K562 (cell line): ENCODE results near the gene PPP1R13B. TPM values are rescaled to one million over a fixed set of nuclear protein-coding genes. Genes with fewer than 3 reads are reported as not detected.

Experiments
- ATAC-seq: fragments of 200-7000 bp; cut with Tn5 transposase; 3 replicates; pipeline ENCODE4 v1.9.1; 2020; ENCODE audit warnings: moderate library complexity
- BruUV-seq: library from RNA; stranded (reverse); fragments of 400-500 nt; replicated peaks from 2 replicates; lab custom pipeline; 2021; lab: Mats Ljungman, UMichigan
- CTCF ChIA-PET: fragments of 300-600 bp; formaldehyde crosslinking; extraction: SDS; loops from one replicate; lab custom pipeline; 2021; ENCODE audit warnings: low intra/inter-chr PET ratio; lab: Yijun Ruan, JAX
- POLR2A ChIA-PET: fragments of 300-600, 350-650 bp; sonication (Branson Sonifier 250); formaldehyde crosslinking; extraction: SDS; loops from one replicate; lab custom pipeline; 2021; ENCODE audit warnings: antibody characterized with exemption, inconsistent platforms; lab: Yijun Ruan, JAX
- DNase-seq, 4 experiments: peaks; one replicate each; pipeline versions ENCODE4 v3.0.0 to v3.0.0-alpha.2; 2011 to 2018; ENCODE audit warnings: low spot score in 3 of 4, mixed read lengths in 3 of 4; ENCODE audit errors: extremely low read depth in 1 of 4
- FAIRE-seq: peaks from 2 replicates; lab custom pipeline; 2011; peaks lifted over from hg19 to GRCh38; lab: Jason Lieb, UNC
- H2AFZ ChIP-seq: 2 replicates; pipeline ENCODE4 v1.6.0; 2011; ENCODE audit warnings: low read depth, low read length, control low read depth, inconsistent platforms
- H3K27ac ChIP-seq: fragments of 200-600 bp; 3 replicates; pipeline ENCODE4 v1.8.0; 2011; ENCODE audit warnings: low read depth, mild to moderate bottlenecking, control low read depth, inconsistent platforms, low read length, moderate library complexity, mixed read lengths; ENCODE audit errors: extremely low read depth
- H3K27me3 ChIP-seq, 2 experiments: fragments of 300-600 bp in 1 of 2; 2 replicates in 1 of 2; 3 replicates in 1 of 2; pipeline versions ENCODE4 v1.6.0 to v1.8.0; 2011; ENCODE audit warnings: inconsistent platforms in 2 of 2, low read length in 2 of 2, mild to moderate bottlenecking in 1 of 2, mixed read lengths in 1 of 2, moderate library complexity in 1 of 2; ENCODE audit not compliant: control insufficient read depth in 2 of 2, insufficient read depth in 2 of 2
- H3K36me3 ChIP-seq: fragments of 300-600 bp; 3 replicates; pipeline ENCODE4 v1.8.0; 2011; ENCODE audit warnings: mild to moderate bottlenecking, low read length, inconsistent platforms; ENCODE audit not compliant: control insufficient read depth, insufficient read depth
- H3K4me1 ChIP-seq, 2 experiments: fragments of 200-600 bp in 1 of 2; replicated peaks in 1 of 2; 2 replicates in 1 of 2; 3 replicates in 1 of 2; pipeline versions ENCODE4 v1.5.1 to v1.8.0; 2011; ENCODE audit warnings: inconsistent platforms in 2 of 2, low read length in 2 of 2, mild to moderate bottlenecking in 1 of 2, mixed read lengths in 1 of 2, moderate library complexity in 1 of 2; ENCODE audit not compliant: control insufficient read depth in 2 of 2, insufficient read depth in 2 of 2
- H3K4me2 ChIP-seq: 2 replicates; pipeline ENCODE4 v1.6.1; 2011; ENCODE audit warnings: low read length, control low read depth, inconsistent platforms, mixed read lengths; ENCODE audit not compliant: insufficient read depth
- H3K4me3 ChIP-seq: fragments of 200-600 bp; sonication (generic), shearing (Covaris generic); 2 replicates; pipeline ENCODE4 v1.5.1; 2016; ENCODE audit warnings: control low read depth, inconsistent platforms
- H3K79me2 ChIP-seq: fragments of 200-600 bp; 3 replicates; pipeline ENCODE4 v1.8.0; 2011; ENCODE audit warnings: low read length, inconsistent platforms; ENCODE audit not compliant: control insufficient read depth, insufficient read depth
- H3K9ac ChIP-seq, 2 experiments: 2 replicates each; pipeline versions ENCODE4 v1.6.0 to v1.6.1; 2011; ENCODE audit warnings: low read depth in 2 of 2, low read length in 2 of 2, control low read depth in 1 of 2, inconsistent platforms in 1 of 2, mild to moderate bottlenecking in 1 of 2, mixed read lengths in 1 of 2; ENCODE audit not compliant: insufficient read depth in 1 of 2
- H3K9me1 ChIP-seq: one replicate; pipeline ENCODE4 v1.6.0; 2011; ENCODE audit warnings: inconsistent platforms, mild to moderate bottlenecking, low read length, moderate library complexity; ENCODE audit not compliant: control insufficient read depth, insufficient read depth
- H3K9me3 ChIP-seq: replicated peaks from 2 replicates; pipeline ENCODE4 v1.5.1; 2011; ENCODE audit warnings: low read depth, low read length, inconsistent platforms; ENCODE audit not compliant: control insufficient read depth, insufficient read depth
- H4K20me1 ChIP-seq: replicated peaks from 2 replicates; pipeline ENCODE4 v1.6.1; 2011; ENCODE audit warnings: low read length, inconsistent platforms, mixed read lengths; ENCODE audit not compliant: control insufficient read depth, insufficient read depth
- EZH2 ChIP-seq: IDR thresholded peaks from 2 replicates; pipeline ENCODE4 v1.6.1; 2012; ENCODE audit warnings: low read depth, mild to moderate bottlenecking, inconsistent platforms, low read length, borderline replicate concordance
- KDM2B ChIP-seq: fragments of 250-450 bp; sonication (Bioruptor Pico); IDR thresholded peaks from 2 replicates; pipeline ENCODE4 v1.8.0; 2021; ENCODE audit warnings: mild to moderate bottlenecking, moderate library complexity
- MYC ChIP-seq, 2 experiments: fragments of 250-450 bp in 1 of 2; sonication (Bioruptor Pico) in 1 of 2; IDR thresholded peaks; 2 replicates each; pipeline versions ENCODE4 v1.5.1 to v1.6.1; 2012 to 2021; ENCODE audit warnings: low read depth in 2 of 2, borderline replicate concordance in 1 of 2, improper control_type of control experiment in 1 of 2, low read length in 1 of 2, mild to moderate bottlenecking in 1 of 2, moderate library complexity in 1 of 2
- NFIC ChIP-seq: fragments of 450-650 bp; IDR thresholded peaks from 2 replicates; pipeline ENCODE4 v1.6.1; 2017; ENCODE audit warnings: mild to moderate bottlenecking, inconsistent platforms
- RAD21 ChIP-seq, 2 experiments: fragments of 250-450 bp in 1 of 2; fragments of 450-650 bp in 1 of 2; sonication (Bioruptor Pico) in 1 of 2; formaldehyde crosslinking in 1 of 2; IDR thresholded peaks in 1 of 2; conservative IDR thresholded peaks in 1 of 2; 2 replicates each; pipeline versions ENCODE4 v1.4.0 to v1.8.0; 2020 to 2022; ENCODE audit warnings: mild to moderate bottlenecking in 2 of 2, moderate library complexity in 1 of 2
- SLC30A9 ChIP-seq: fragments of 250-450 bp; sonication (Bioruptor Pico); IDR thresholded peaks from 2 replicates; pipeline ENCODE4 v1.8.0; 2022; ENCODE audit warnings: mild to moderate bottlenecking, moderate library complexity
- SUPT5H ChIP-seq: fragments of 450-650 bp; IDR thresholded peaks from 2 replicates; pipeline ENCODE4 v1.6.1; 2016
- ZFP36 ChIP-seq: fragments of 150-350 bp; IDR thresholded peaks from 2 replicates; pipeline ENCODE4 v1.6.1; 2018; ENCODE audit warnings: low read length, low read depth; ENCODE audit not compliant: partially characterized antibody
- ZNF707 ChIP-seq: fragments of 250-450 bp; sonication (Bioruptor Pico); conservative IDR thresholded peaks from 2 replicates; pipeline ENCODE4 v1.8.0; 2022; ENCODE audit warnings: inconsistent platforms, mild to moderate bottlenecking, moderate library complexity
- WGBS: fragments of 100-300 bp; shearing (Covaris generic); methylation state at CpG from one replicate; pipeline ENCODE4 v1.1.6; 2016; ENCODE audit warnings: low coverage, mixed read lengths; ENCODE audit not compliant: insufficient coverage; ENCODE audit errors: missing lambda C conversion rate; 5-methylcytosine and 5-hydroxymethylcytosine counted together
- in situ Hi-C: fragments of 300-500 bp; cut with MboI; formaldehyde crosslinking; loops from 4 replicates; pipeline ENCODE4 v1.15.0; 2018; ENCODE audit warnings: inconsistent platforms, mixed read lengths
- intact Hi-C: fragments of 100-400 bp; cut with micrococcal nuclease; formaldehyde crosslinking; loops from 2 replicates; pipeline ENCODE4 v1.14.2; 2022
- polyA plus RNA-seq, 8 experiments: library from polyadenylated mRNA; depleted of rRNA in 4 of 8; stranded (reverse) in 5 of 8; unstranded in 3 of 8; fragments of >200 nt; fragmentation: Nextera tagmentation in 2 of 8; fragmentation: Illumina TruSeq in 1 of 8; extraction: Ambion mirVana in 2 of 8; extraction: Trizol in 1 of 8; gene quantifications; 2 replicates each; pipeline versions ENCODE4 v1.2.1 to v1.2.3, GENCODE V29; 2011 to 2014; ENCODE audit warnings: inconsistent platforms in 1 of 8, missing spikeins in 1 of 8
- total RNA-seq, 7 experiments: library from RNA; depleted of rRNA in 6 of 7; stranded (reverse); fragments of >200 nt in 6 of 7; fragmentation: Illumina TruSeq in 2 of 7; extraction: Trizol in 2 of 7; gene quantifications; 2 replicates each; pipeline versions ENCODE4 v1.2.1 to v1.2.3, GENCODE V29; 2011 to 2021; ENCODE audit warnings: low replicate concordance in 1 of 7
- TF ChIP-seq, protein P1 (sequence below), 2 experiments: fragments of 450-650 bp; IDR thresholded peaks; 2 replicates each; pipeline ENCODE4 v1.6.1; 2018; ENCODE audit warnings: mild to moderate bottlenecking in 2 of 2, low read depth in 1 of 2; ENCODE audit not compliant: partially characterized antibody in 2 of 2

The PPP1R13B gene
- total and polyA plus RNA-seq, 9 of the 15 experiments (the other 6 are each of a cell fraction or from before 2014, with no cell fraction given): 0.03 to 1.7 (median 0.15) TPM

DNA sequence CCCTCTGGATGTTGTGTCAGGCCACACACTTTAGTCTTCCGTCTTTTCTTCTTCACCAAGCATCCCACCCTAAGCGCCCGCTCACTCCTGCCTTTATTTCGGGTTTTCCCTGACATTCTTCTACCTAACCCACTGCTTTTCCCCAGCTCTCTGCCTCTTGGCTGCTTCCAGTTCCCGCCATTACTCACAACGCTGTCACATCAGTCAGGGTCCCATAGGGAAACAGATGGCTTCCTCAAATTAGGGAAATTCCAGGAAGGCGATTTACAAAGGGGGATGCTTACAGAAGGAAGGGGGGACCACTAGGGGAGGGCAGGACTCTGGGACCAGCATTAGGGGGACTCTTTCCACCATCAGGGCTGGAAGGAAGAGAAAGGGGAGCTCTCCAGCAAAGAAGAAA, 9.2 kb upstream of the PPP1R13B start (continued):
- TF ChIP-seq, protein P1, sequence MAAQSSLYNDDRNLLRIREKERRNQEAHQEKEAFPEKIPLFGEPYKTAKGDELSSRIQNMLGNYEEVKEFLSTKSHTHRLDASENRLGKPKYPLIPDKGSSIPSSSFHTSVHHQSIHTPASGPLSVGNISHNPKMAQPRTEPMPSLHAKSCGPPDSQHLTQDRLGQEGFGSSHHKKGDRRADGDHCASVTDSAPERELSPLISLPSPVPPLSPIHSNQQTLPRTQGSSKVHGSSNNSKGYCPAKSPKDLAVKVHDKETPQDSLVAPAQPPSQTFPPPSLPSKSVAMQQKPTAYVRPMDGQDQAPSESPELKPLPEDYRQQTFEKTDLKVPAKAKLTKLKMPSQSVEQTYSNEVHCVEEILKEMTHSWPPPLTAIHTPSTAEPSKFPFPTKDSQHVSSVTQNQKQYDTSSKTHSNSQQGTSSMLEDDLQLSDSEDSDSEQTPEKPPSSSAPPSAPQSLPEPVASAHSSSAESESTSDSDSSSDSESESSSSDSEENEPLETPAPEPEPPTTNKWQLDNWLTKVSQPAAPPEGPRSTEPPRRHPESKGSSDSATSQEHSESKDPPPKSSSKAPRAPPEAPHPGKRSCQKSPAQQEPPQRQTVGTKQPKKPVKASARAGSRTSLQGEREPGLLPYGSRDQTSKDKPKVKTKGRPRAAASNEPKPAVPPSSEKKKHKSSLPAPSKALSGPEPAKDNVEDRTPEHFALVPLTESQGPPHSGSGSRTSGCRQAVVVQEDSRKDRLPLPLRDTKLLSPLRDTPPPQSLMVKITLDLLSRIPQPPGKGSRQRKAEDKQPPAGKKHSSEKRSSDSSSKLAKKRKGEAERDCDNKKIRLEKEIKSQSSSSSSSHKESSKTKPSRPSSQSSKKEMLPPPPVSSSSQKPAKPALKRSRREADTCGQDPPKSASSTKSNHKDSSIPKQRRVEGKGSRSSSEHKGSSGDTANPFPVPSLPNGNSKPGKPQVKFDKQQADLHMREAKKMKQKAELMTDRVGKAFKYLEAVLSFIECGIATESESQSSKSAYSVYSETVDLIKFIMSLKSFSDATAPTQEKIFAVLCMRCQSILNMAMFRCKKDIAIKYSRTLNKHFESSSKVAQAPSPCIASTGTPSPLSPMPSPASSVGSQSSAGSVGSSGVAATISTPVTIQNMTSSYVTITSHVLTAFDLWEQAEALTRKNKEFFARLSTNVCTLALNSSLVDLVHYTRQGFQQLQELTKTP (IDR thresholded peaks at IDR 0.05; ENCODE audit: low read depth in 1 of 2, partially characterized antibody in 2 of 2): no peak
- TF ChIP-seq KDM2B (CRISPR knock-in tag) (no peak), SUPT5H (no peak), SLC30A9 (no peak), NFIC (no peak), ZNF707 (CRISPR knock-in tag) (no peak), MYC (IDR thresholded peaks at IDR 0.05; ENCODE audit: low read depth, low read length) (no peak), MYC (CRISPR knock-in tag; IDR thresholded peaks at IDR 0.05; ENCODE audit: borderline replicate concordance, low read depth) (no peak)

DNA sequence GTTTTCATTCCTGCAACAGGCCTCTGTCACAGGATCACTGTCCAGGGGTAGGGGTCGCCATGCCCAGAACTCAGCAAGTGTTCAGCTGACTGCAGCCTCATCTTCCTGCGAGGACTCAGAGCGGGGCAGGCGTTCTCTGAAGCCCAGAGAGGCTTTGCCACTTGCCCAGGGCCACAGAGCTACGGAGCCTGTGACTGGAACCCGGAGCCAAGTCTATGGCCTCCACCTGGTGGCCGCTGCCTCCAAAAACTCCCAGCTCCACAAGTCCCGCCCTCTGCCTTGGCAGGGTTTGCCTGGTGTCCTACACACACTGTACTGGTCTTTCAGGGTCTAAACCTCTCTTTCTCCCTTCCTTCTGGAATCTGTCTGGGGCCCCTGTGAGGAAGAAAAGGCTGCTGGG, 8.7 kb upstream of the PPP1R13B start:
- no peak overlapping the region for H3K27ac ChIP-seq
- TF ChIP-seq ZFP36: peak; percentile 23
- TF ChIP-seq RAD21 (CRISPR knock-in tag; conservative IDR thresholded peaks at IDR 0.05 in 1 of 2, IDR thresholded peaks at IDR 0.05 in 1 of 2): 0 out of 4 replicates have a peak, but pooled peaks of 1 of the 2 experiments have one; percentile 11
- no peak for TF ChIP-seq EZH2
- H3K4me1 ChIP-seq: peaks cover 0 to 14% of the 10 kb centered on the region in 2 experiments; a peak in 2 of 5 replicates
- ATAC-seq (peak; percentile 62), DNase-seq (no peak), FAIRE-seq (no peak)
- no peak overlapping the region for H3K4me3 ChIP-seq
- H3K9me3 ChIP-seq: no peaks in the 10 kb centered on the region
- H3K36me3 ChIP-seq: no peaks in the 10 kb centered on the region
- intact Hi-C loops (no loop called here), in situ Hi-C loops (no loop called here)
- no peak overlapping the region for H3K4me2 ChIP-seq
- H3K27me3 ChIP-seq: peaks cover 0 to 11% of the 10 kb centered on the region in 2 experiments; a peak in 2 of 5 replicates
- no peak overlapping the region for H2AFZ ChIP-seq
- CTCF ChIA-PET: no interaction called here
- H3K9ac ChIP-seq: no peak overlapping the region; a peak in 1 of 4 replicates
- BruUV-seq: no TSS peak
- H3K79me2 ChIP-seq: no peaks in the 10 kb centered on the region
- H4K20me1 ChIP-seq: no peaks in the 10 kb centered on the region
- no peaks in the 10 kb centered on the region for H3K9me1 ChIP-seq
- WGBS: 46% methylated on average over 7 of the region's 8 CpGs
- POLR2A ChIA-PET: interaction anchor here (0.6 kb wide), 1 partner anchor 1384 kb away, joined by 3 read pairs; no protein-coding TSS in a partner anchor
